ENCODE data around the gene RPL39L. TPM values are rescaled to one million over a fixed set of nuclear protein-coding genes. Genes with fewer than 3 reads are reported as not detected.
"Not testable (repeated sequence)": the region's sequence is repeated elsewhere in the genome, so short reads cannot be mapped to it uniquely, and the experiment has no call there.

RPL39L gene
- total and polyA plus RNA-seq, 2 of the 4 experiments (the other 2 are of a cell fraction), result 18.1 to 34.6 TPM

- H4K8ac ChIP-seq (ENCODE audit: low read depth in 2 of 2, low read length in 2 of 2); H2BK120ac ChIP-seq (ENCODE audit: low read depth, low read length); H3K14ac ChIP-seq (replicated peaks; ENCODE audit: low read depth, low read length); H3K56ac ChIP-seq (ENCODE audit: extremely low read depth, insufficient read depth, low read length); H3K4me2 ChIP-seq (ENCODE audit: low read depth, low read length); DNase-seq; H3K9ac ChIP-seq (ENCODE audit: low read depth, low read length); BruUV-seq (replicated peaks); H4K5ac ChIP-seq (ENCODE audit: low read depth, low read length); H3K9me1 ChIP-seq (ENCODE audit: insufficient read depth, low read length); dilution Hi-C loops (cut with HindIII; ENCODE audit: low sequenced_read_pairs, unreplicated experiment); H3K4ac ChIP-seq (ENCODE audit: low read depth, low read length); H3K27me3 ChIP-seq (ENCODE audit: control insufficient read depth, insufficient read depth, low read length); CTCF ChIA-PET; H4K91ac ChIP-seq (ENCODE audit: insufficient read depth, low read depth, low read length); ATAC-seq (ENCODE audit: low read depth); H4K20me1 ChIP-seq (ENCODE audit: insufficient read depth, low read length); H2BK15ac ChIP-seq (ENCODE audit: low read depth, low read length); H2BK20ac ChIP-seq (ENCODE audit: low read depth, low read length); H2AK5ac ChIP-seq (ENCODE audit: low read depth, low read length); H3K18ac ChIP-seq (ENCODE audit: low read depth, low read length); H3K36me3 ChIP-seq (ENCODE audit: control insufficient read depth, insufficient read depth, low read length); H3K27ac ChIP-seq (ENCODE audit: insufficient read depth, low read length); H3K9me3 ChIP-seq (ENCODE audit: control insufficient read depth, insufficient read depth, low read length); POLR2A ChIA-PET (ENCODE audit: unreplicated experiment); H2AK9ac ChIP-seq (replicated peaks; ENCODE audit: low read depth, low read length, poor library complexity); H3K4me3 ChIP-seq (ENCODE audit: insufficient read depth, low read depth, low read length); in situ Hi-C loops (cut with MboI; ENCODE audit: low sequenced_read_pairs); intact Hi-C loops (cut with micrococcal nuclease); H2BK5ac ChIP-seq (ENCODE audit: low read depth, low read length, poor library complexity, severe bottlenecking); H2AFZ ChIP-seq (replicated peaks; ENCODE audit: low read length, poor library complexity); H3K23ac ChIP-seq (ENCODE audit: low read depth, low read length); H3K4me1 ChIP-seq (ENCODE audit: control insufficient read depth, insufficient read depth, low read length): not testable (repeated sequence)
- H3K79me1 ChIP-seq (ENCODE audit: low read depth in 1 of 2, low read length in 2 of 2), result peaks cover 12 to 40% of the 10 kb centered on the region in 2 experiments
- 100% methylated on average over 1 of the region's 11 CpGs; no CpG with 5 or more reads in 1 of the 2 experiments for WGBS, 2 experiments (ENCODE audit: extremely low coverage in 2 of 2, insufficient read length in 1 of 2)
Measured at GRCh38 chr3:187135172-187135690, 4.1 kb downstream of the RPL39L start.

- H2BK5ac ChIP-seq (ENCODE audit: low read depth, low read length, poor library complexity, severe bottlenecking); H3K18ac ChIP-seq (ENCODE audit: low read depth, low read length); H4K8ac ChIP-seq (ENCODE audit: low read depth in 2 of 2, low read length in 2 of 2); H4K20me1 ChIP-seq (ENCODE audit: insufficient read depth, low read length); intact Hi-C loops (cut with micrococcal nuclease); H3K23ac ChIP-seq (ENCODE audit: low read depth, low read length); H2AK9ac ChIP-seq (replicated peaks; ENCODE audit: low read depth, low read length, poor library complexity); H3K27me3 ChIP-seq (ENCODE audit: control insufficient read depth, insufficient read depth, low read length); dilution Hi-C loops (cut with HindIII; ENCODE audit: low sequenced_read_pairs, unreplicated experiment); H3K56ac ChIP-seq (ENCODE audit: extremely low read depth, insufficient read depth, low read length); H3K9me3 ChIP-seq (ENCODE audit: control insufficient read depth, insufficient read depth, low read length); POLR2A ChIA-PET (ENCODE audit: unreplicated experiment); H3K27ac ChIP-seq (ENCODE audit: insufficient read depth, low read length); H3K36me3 ChIP-seq (ENCODE audit: control insufficient read depth, insufficient read depth, low read length); H3K4me2 ChIP-seq (ENCODE audit: low read depth, low read length); in situ Hi-C loops (cut with MboI; ENCODE audit: low sequenced_read_pairs); H4K91ac ChIP-seq (ENCODE audit: insufficient read depth, low read depth, low read length); H3K4me1 ChIP-seq (ENCODE audit: control insufficient read depth, insufficient read depth, low read length); ATAC-seq (ENCODE audit: low read depth); H3K14ac ChIP-seq (replicated peaks; ENCODE audit: low read depth, low read length); DNase-seq; H3K9ac ChIP-seq (ENCODE audit: low read depth, low read length); H2AK5ac ChIP-seq (ENCODE audit: low read depth, low read length); H2BK20ac ChIP-seq (ENCODE audit: low read depth, low read length); H4K5ac ChIP-seq (ENCODE audit: low read depth, low read length); H2BK120ac ChIP-seq (ENCODE audit: low read depth, low read length); H3K4ac ChIP-seq (ENCODE audit: low read depth, low read length); H2BK15ac ChIP-seq (ENCODE audit: low read depth, low read length); H2AFZ ChIP-seq (replicated peaks; ENCODE audit: low read length, poor library complexity); BruUV-seq (replicated peaks); CTCF ChIA-PET; H3K9me1 ChIP-seq (ENCODE audit: insufficient read depth, low read length); H3K4me3 ChIP-seq (ENCODE audit: insufficient read depth, low read depth, low read length): not testable (repeated sequence)
- no CpG with 5 or more reads among the region's 2 CpGs for WGBS, 2 experiments (ENCODE audit: extremely low coverage in 2 of 2, insufficient read length in 1 of 2)
- H3K79me1 ChIP-seq (ENCODE audit: low read depth in 1 of 2, low read length in 2 of 2), result peaks cover 20 to 39% of the 10 kb centered on the region in 2 experiments
Measured at GRCh38 chr3:187133181-187133580, 6.1 kb downstream of the RPL39L start.

Data from IMR-90 (cell line).